GM12878 (cell line): ENCODE results near the gene RDM1. TPM values are rescaled to one million over a fixed set of nuclear protein-coding genes. Genes with fewer than 3 reads are reported as not detected.

ENCODE experiments used
- ATAC-seq: fragments of 200-7000 bp; cut with Tn5 transposase; 3 replicates; pipeline ENCODE4 v1.9.1; 2020; ENCODE audit warnings: mild to moderate bottlenecking, moderate library complexity
- BruUV-seq: library from RNA; stranded (reverse); fragments of 400-500 nt; replicated peaks from 2 replicates; lab custom pipeline; 2021; lab: Mats Ljungman, UMichigan
- CTCF ChIA-PET: fragments of 300-600 bp; sonication (Branson Sonifier 250); formaldehyde crosslinking; extraction: SDS; loops from one replicate; lab custom pipeline; 2021; ENCODE audit warnings: inconsistent platforms; lab: Yijun Ruan, JAX
- POLR2A ChIA-PET: fragments of 350-600 bp; formaldehyde crosslinking; extraction: SDS; loops from one replicate; lab custom pipeline; 2021; ENCODE audit warnings: inconsistent platforms; lab: Charles Lee
- RAD21 ChIA-PET: fragments of 300-600 bp; sonication (Branson Sonifier 250); formaldehyde crosslinking; loops from one replicate; lab custom pipeline; 2023; ENCODE audit warnings: antibody characterized with exemption; ENCODE audit not compliant: unreplicated experiment; lab: Charles Lee
- SMC1A ChIA-PET: fragments of 300-600 bp; sonication (Branson Sonifier 250); formaldehyde crosslinking; loops from one replicate; lab custom pipeline; 2023; ENCODE audit not compliant: unreplicated experiment, uncharacterized antibody; lab: Charles Lee
- DNase-seq: peaks from one replicate; pipeline ENCODE4 v3.0.0-alpha.2; 2011; ENCODE audit warnings: low read depth, low spot score
- FAIRE-seq: peaks from 3 replicates; lab custom pipeline; 2011; peaks lifted over from hg19 to GRCh38; lab: Jason Lieb, UNC
- H2AFZ ChIP-seq: 2 replicates; pipeline ENCODE4 v1.6.0; 2011; ENCODE audit warnings: low read depth, low read length, control low read depth; ENCODE audit not compliant: control insufficient read depth
- H3K27ac ChIP-seq: 2 replicates; pipeline ENCODE4 v1.5.1; 2011; ENCODE audit warnings: control low read depth; ENCODE audit not compliant: control insufficient read depth, insufficient read depth
- H3K27me3 ChIP-seq, 2 experiments: replicated peaks in 1 of 2; 2 replicates each; pipeline versions ENCODE4 v1.6.0 to v1.6.1; 2011; ENCODE audit warnings: low read length in 1 of 2; ENCODE audit not compliant: control insufficient read depth in 2 of 2, insufficient read depth in 2 of 2
- H3K36me3 ChIP-seq, 2 experiments: 2 replicates each; pipeline ENCODE4 v1.5.1; 2011; ENCODE audit warnings: low read length in 1 of 2; ENCODE audit not compliant: control insufficient read depth in 2 of 2, insufficient read depth in 2 of 2
- H3K4me1 ChIP-seq: 2 replicates; pipeline ENCODE4 v1.6.1; 2011; ENCODE audit warnings: mild to moderate bottlenecking, low read length, moderate library complexity, mixed read lengths; ENCODE audit not compliant: control insufficient read depth, insufficient read depth
- H3K4me2 ChIP-seq: 2 replicates; pipeline ENCODE4 v1.6.0; 2011; ENCODE audit warnings: control low read depth; ENCODE audit not compliant: control insufficient read depth, insufficient read depth
- H3K4me3 ChIP-seq: fragments of 200-600 bp; sonication (generic); 2 replicates; pipeline ENCODE4 v1.5.1; 2016
- H3K79me2 ChIP-seq: 2 replicates; pipeline ENCODE4 v1.6.0; 2011; ENCODE audit warnings: low read length; ENCODE audit not compliant: control insufficient read depth, insufficient read depth
- H3K9ac ChIP-seq: 2 replicates; pipeline ENCODE4 v1.8.0; 2011; ENCODE audit warnings: low read length, control low read depth, mixed read lengths; ENCODE audit not compliant: control insufficient read depth, insufficient read depth
- H3K9me3 ChIP-seq: replicated peaks from 3 replicates; pipeline ENCODE4 v1.5.1; 2011; ENCODE audit warnings: mild to moderate bottlenecking, low read length; ENCODE audit not compliant: control insufficient read depth, insufficient read depth
- H4K20me1 ChIP-seq: 2 replicates; pipeline ENCODE4 v1.6.0; 2011; ENCODE audit not compliant: control insufficient read depth, insufficient read depth
- ATF2 ChIP-seq: IDR thresholded peaks from 2 replicates; pipeline ENCODE4 v1.6.1; 2012; ENCODE audit warnings: low read length, inconsistent platforms
- CREM ChIP-seq: IDR thresholded peaks from 2 replicates; pipeline ENCODE4 v1.6.1; 2014; ENCODE audit warnings: antibody characterized with exemption, low read depth
- EZH2 ChIP-seq: IDR thresholded peaks from 2 replicates; pipeline ENCODE4 v1.6.1; 2012; ENCODE audit warnings: low read depth, mild to moderate bottlenecking, control low read depth, inconsistent platforms, low read length, borderline replicate concordance; ENCODE audit not compliant: control insufficient read depth
- HDGF ChIP-seq: fragments of 450-650 bp; IDR thresholded peaks from 2 replicates; pipeline ENCODE4 v1.6.1; 2016; ENCODE audit warnings: antibody characterized with exemption
- IRF3 ChIP-seq: fragments of 450-650 bp; IDR thresholded peaks from 2 replicates; pipeline ENCODE4 v1.6.1; 2014; ENCODE audit warnings: mild to moderate bottlenecking
- IRF5 ChIP-seq: fragments of 450-650 bp; IDR thresholded peaks from 2 replicates; pipeline ENCODE4 v1.6.1; 2017; ENCODE audit warnings: borderline replicate concordance
- JUNB ChIP-seq: IDR thresholded peaks from 2 replicates; pipeline ENCODE4 v1.6.1; 2016; ENCODE audit warnings: antibody characterized with exemption, mild to moderate bottlenecking
- MAX ChIP-seq: IDR thresholded peaks from 2 replicates; pipeline ENCODE4 v1.6.1; 2012; ENCODE audit warnings: low read depth, low read length, improper control_type of control experiment
- TCF3 ChIP-seq: IDR thresholded peaks from 2 replicates; pipeline ENCODE4 v1.6.1; 2012; ENCODE audit warnings: low read depth, mild to moderate bottlenecking, low read length, borderline replicate concordance; ENCODE audit not compliant: insufficient read depth
- YY1 ChIP-seq: IDR thresholded peaks from 2 replicates; pipeline ENCODE4 v1.6.1; 2011; ENCODE audit warnings: low read depth, mild to moderate bottlenecking, low read length
- WGBS: methylation state at CpG from one replicate; pipeline ENCODE4 v1.1.6; 2016; ENCODE audit warnings: low lambda C conversion rate; ENCODE audit not compliant: insufficient replicate concordance, insufficient coverage; ENCODE audit errors: missing lambda C conversion rate; 5-methylcytosine and 5-hydroxymethylcytosine counted together
- in situ Hi-C: fragments of 300-500 bp; cut with MboI; formaldehyde crosslinking; loops from 9 replicates; pipeline ENCODE4 v1.14.3; 2018; ENCODE audit warnings: mixed read lengths
- intact Hi-C: fragments of 100-400 bp; cut with micrococcal nuclease; formaldehyde crosslinking; loops from one replicate; pipeline ENCODE4 v1.14.2; 2022; ENCODE audit not compliant: unreplicated experiment
- polyA plus RNA-seq, 11 experiments: library from polyadenylated mRNA; depleted of rRNA in 4 of 11; unstranded in 6 of 11; stranded (reverse) in 5 of 11; fragments of >200 nt; fragmentation: Nextera tagmentation in 4 of 11; fragmentation: Illumina TruSeq in 1 of 11; extraction: Ambion mirVana in 4 of 11; extraction: Trizol in 1 of 11; gene quantifications; 1 replicate in 1 of 11; 2 replicates in 10 of 11; pipeline versions ENCODE4 v1.2.1 to v1.2.3, GENCODE V29; 2011 to 2016; ENCODE audit warnings: inconsistent platforms in 2 of 11, missing spikeins in 2 of 11, low read depth in 1 of 11
- total RNA-seq, 4 experiments: library from RNA; depleted of rRNA in 3 of 4; stranded (reverse); fragments of >200 nt in 3 of 4; fragmentation: Illumina TruSeq in 1 of 4; extraction: Trizol in 1 of 4; gene quantifications; 2 replicates each; pipeline versions ENCODE4 v1.2.1 to v1.2.3, GENCODE V29; 2013 to 2021

The RDM1 gene
- total and polyA plus RNA-seq, 10 of the 15 experiments (the other 5 are each of a cell fraction or from before 2014, with no cell fraction given): 5.7 to 18.4 (median 10.7) TPM

GRCh38 chr17:35949401-35949800 lies 18.8 kb upstream of the RDM1 start:
- no peaks in the 10 kb centered on the region for H4K20me1 ChIP-seq
- H3K27me3 ChIP-seq: no peaks in the 10 kb centered on the region; a peak in 1 of 4 replicates
- DNase-seq (no peak), FAIRE-seq (no peak), ATAC-seq (no peak)
- CTCF ChIA-PET: interaction anchor here (1.1 to 4.8 kb wide), 7 partner anchors 9 to 534 kb away, joined by 3 to 38 read pairs (median 18); no protein-coding TSS in a partner anchor
- H3K27ac ChIP-seq: no peak overlapping the region
- no peak overlapping the region for H3K9ac ChIP-seq
- TF ChIP-seq YY1 (no peak), CREM (no peak), HDGF (no peak), ATF2 (no peak), EZH2 (no peak), MAX (no peak), IRF3 (no peak), TCF3 (no peak), JUNB (no peak), IRF5 (no peak)
- POLR2A ChIA-PET: no interaction called here
- SMC1A ChIA-PET: interaction anchor here (0.6 to 3.0 kb wide), 6 partner anchors 9 to 197 kb away, joined by 3 to 18 read pairs (median 4); no protein-coding TSS in a partner anchor
- intact Hi-C loops: loop anchor here (5.0 kb wide), 1 partner anchor 102 kb away; no protein-coding TSS in a partner anchor
- in situ Hi-C loops: no loop called here
- RAD21 ChIA-PET: interaction anchor here (0.7 to 1.9 kb wide), 7 partner anchors 18 to 201 kb away, joined by 3 to 8 read pairs (median 4); no protein-coding TSS in a partner anchor
- H3K4me2 ChIP-seq: no peak overlapping the region
- BruUV-seq: no TSS peak
- H3K4me1 ChIP-seq: no peaks in the 10 kb centered on the region
- H2AFZ ChIP-seq: no peak overlapping the region
- no peak overlapping the region for H3K4me3 ChIP-seq
- no peaks in the 10 kb centered on the region for H3K36me3 ChIP-seq
- WGBS: 32% methylated on average over 3 of the region's 3 CpGs
- H3K9me3 ChIP-seq: no peaks in the 10 kb centered on the region
- no peaks in the 10 kb centered on the region for H3K79me2 ChIP-seq
